AG08396 (cell line): ENCODE measurements around the gene RNU1-4.
"Not testable (repeated sequence)": the region's sequence is repeated elsewhere in the genome, so short reads cannot be mapped to it uniquely, and the experiment has no call there.

Experiments
- DNase-seq: peaks from one replicate; pipeline ENCODE4 v3.0.0; 2012; ENCODE audit warnings: low spot score, mixed read lengths

The RNU1-4 gene

DNA sequence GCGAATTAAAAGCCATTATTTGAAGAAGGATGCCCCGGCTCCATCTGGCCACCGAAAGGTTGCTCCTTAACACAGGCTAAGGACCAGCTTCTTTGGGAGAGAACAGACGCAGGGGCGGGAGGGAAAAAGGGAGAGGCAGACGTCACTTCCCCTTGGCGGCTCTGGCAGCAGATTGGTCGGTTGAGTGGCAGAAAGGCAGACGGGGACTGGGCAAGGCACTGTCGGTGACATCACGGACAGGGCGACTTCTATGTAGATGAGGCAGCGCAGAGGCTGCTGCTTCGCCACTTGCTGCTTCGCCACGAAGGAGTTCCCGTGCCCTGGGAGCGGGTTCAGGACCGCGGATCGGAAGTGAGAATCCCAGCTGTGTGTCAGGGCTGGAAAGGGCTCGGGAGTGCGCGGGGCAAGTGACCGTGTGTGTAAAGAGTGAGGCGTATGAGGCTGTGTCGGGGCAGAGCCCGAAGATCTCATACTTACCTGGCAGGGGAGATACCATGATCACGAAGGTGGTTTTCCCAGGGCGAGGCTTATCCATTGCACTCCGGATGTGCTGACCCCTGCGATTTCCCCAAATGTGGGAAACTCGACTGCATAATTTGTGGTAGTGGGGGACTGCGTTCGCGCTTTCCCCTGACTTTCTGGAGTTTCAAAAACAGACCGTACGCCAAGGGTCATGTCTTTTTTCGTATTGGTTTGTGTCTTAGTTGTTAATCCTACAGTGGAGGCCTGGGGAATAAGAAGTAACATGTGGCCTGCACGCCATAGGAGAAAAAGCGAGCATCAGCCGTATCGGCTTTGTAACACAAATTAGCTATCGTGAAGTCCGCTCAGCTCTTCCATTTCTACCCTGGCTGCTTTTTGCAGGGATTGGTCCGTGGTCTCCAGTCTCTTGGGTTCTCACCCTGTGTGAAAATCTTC is at the start of gene RNU1-4:
TSS of gene RNU1-4 (plus strand) at position 470 of the 918 bp plus-strand sequence.
- DNase-seq, result not testable (repeated sequence)

DNA sequence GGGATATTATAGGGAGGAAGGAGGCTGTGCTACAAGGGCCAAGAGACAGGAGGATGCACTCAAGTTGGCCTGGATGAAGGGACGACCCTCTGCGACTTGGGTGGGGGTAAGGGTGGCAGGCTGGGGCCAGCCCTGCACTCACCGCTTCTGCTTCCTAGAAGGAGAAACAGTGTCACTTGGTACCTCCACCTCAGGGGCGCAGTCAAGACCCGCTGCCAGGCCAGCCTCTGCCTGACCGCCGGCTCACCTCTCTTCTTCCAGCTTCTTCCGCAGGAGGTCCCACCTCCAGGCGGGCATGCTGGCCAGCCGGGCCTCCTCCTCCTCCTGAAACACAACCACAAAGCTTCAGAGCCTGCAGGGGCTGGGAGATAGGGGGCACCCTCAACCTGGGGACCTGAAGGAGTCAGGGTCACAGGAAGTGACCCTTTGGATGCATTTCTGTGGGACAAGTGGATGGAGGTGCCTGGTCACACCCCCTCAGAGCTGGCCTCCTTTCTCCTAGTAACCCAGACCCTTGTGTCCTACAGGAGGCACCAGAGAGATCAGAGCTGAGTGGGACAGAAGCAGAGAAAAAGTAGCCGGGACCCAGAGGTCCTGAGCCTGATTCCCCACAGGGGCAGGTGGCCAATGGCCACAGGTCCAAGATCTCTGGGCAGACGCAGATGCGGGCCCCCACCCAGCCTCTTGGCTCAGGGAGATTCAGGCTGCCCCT is 49.2 kb upstream of the RNU1-4 start:
- not testable (repeated sequence) for DNase-seq

DNA sequence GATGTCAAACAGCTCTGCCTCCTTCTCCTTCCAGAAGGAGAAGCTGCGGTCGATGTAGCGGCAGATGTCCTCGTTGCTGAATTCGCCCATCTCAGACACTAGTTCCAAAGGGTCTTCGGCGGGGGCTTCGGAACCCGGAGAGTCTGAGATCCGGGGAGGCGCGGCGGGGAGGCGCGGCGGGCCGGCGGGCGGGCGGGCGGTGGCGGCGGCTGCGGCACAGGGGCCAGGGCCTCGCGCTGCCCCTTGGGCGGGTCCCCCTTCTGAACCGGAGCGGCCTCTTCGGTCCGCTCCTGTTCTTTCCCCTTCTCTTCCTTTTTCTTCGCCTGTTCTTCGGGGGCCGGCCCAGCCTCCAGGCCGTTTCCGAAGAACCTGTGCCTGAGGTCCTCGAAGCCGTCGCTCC is 48.0 kb upstream of the RNU1-4 start:
- DNase-seq, result not testable (repeated sequence)

DNA sequence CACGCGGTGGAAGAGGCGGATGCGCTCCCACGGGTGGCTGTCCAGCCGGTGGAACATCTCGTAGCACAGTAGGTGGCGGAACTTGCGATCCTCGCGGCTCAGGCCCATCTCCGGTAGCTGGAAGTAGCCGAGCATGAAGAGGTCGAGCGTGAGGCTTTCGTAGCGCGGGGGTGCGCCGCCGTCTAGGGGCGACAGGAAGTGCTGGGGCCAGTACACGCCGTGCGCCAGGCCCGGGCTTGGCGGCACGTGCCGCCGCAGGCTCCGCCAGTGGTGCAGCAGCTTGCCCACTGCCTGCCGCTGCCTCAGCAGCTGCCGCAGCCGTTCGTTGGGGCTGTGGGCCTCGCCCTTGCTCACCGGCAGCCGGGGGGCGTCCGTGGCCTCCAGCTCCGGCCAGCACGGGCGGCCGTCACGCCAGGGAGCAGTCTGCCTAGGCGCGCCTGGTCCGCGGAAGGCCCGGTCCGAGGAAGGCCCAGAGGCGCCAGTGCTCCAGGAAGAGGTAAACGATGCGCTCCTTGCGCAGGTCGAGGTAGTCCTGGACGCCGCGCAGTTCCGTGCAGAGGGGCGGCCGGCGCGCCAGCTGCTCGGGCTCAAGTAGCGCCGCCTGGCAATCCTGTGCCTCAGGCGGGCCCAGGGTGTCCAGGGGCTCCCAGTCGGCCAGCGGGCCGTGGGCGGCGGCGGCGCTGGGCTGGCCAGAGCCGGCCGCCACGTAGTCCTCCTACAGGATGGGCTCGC is 47.4 kb upstream of the RNU1-4 start:
- DNase-seq, result not testable (repeated sequence)

DNA sequence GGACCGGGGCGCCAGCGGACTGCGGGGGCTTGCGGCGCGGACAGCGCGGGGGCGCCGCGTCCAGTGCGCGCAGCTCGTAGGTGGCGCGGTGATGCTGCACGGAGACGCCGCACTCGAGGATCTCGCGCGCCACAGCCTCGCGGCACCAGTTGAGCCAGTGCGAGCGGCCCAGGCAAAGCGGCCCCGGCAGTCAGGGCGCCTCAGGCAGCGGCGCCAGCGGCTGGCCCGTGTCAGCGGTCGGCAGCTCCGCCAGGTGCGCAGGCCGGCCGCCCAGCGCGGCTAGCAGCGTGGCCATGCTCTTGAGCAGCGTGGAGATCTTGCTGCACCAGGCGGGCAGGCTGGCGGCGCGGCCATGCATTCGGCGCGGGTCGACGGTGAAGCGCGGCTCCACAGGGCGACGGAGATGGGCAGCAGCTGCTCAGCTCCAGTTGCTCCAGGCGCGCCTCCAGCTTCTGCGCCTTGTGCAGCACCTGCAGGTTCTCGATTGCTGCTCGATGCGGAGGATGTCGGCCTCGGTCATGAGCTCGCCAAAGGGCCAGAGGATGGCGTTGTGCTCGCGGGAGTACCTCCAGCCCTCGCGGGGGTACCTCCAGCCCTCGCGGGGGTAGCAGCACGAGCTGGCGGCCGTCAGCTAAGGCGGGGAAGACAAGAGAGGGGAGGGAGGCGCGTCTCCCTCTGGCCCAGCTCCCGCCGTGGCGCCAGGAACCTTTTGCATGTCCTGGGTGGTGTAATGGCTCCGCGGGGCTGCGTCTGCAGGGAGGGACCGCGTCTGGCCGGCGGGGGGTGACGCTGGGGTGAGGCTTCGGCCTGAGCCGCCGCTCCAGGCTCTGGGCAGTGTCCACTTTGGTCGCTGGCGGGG is 46.6 kb upstream of the RNU1-4 start:
- not testable (repeated sequence) for DNase-seq

DNA sequence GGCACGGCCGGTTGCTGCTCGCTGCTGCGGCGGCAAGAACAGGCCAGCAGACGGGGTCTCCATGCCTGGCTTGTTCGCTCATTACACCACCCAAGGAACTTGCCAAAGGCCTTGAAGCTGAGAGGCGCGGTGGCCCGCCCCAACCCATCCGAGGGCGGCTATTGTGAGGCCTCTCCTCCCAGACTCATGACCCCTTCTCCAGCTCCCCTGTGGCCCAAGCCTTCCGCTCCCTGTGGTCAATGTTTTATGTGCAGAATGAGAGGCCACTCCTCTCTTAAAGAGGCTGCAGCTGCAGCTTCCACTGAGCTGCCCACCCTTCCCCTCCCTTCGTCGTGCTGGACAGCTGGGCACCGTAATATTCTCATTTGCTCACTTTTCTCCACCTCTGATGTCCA is 46.0 kb upstream of the RNU1-4 start:
- not testable (repeated sequence) for DNase-seq

DNA sequence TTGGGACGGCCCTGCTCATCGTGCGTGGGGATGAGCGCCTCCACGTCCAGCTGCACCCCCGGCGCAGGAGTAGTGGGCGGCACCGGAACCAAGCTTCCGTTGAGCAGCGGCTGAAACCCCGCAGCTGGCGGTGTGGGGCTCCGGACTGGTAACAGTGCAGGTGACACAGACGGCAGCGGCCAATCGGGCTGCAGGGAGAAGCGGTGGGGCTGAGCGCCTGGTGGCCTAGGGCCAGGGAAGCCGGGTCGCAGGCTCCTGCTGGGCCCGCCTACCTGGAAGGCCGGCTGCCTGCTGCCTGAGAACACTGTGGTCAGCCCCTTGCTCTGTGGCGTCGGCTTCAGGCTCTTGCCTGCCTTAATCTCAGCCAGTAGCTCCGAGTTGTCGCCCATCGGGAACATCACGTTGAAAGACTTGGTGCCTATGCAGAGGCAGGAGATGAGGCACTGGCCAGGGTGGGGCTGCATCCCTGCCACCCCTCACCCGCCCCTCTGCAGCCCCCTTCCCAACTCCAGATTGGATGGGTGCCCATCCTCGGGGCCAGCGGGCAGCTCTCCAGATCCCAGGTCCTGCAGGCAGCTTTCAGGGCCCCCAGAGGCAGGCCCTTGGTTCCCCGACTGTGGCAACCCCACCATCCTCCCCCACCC is 43.7 kb upstream of the RNU1-4 start:
- not testable (repeated sequence) for DNase-seq

DNA sequence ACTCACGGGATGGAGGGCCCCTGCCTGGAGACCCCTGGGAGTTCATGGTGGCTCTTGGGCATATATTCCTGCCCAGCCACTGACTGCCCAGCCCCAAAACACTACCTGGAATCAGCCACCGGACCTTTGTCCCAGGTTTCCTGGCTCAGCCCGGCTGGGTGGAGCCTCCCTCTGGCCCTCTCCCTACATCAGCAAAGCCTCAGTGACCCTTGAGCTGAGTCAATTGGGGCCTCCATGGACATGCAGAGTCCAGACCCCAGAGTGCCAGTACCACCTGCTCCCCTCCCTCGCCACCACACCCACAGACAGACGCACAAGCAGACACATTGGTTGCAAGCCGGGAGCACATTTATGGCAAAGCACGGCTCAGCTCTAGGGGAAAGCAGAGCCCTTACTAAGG is 43.2 kb upstream of the RNU1-4 start:
- DNase-seq, result not testable (repeated sequence)

DNA sequence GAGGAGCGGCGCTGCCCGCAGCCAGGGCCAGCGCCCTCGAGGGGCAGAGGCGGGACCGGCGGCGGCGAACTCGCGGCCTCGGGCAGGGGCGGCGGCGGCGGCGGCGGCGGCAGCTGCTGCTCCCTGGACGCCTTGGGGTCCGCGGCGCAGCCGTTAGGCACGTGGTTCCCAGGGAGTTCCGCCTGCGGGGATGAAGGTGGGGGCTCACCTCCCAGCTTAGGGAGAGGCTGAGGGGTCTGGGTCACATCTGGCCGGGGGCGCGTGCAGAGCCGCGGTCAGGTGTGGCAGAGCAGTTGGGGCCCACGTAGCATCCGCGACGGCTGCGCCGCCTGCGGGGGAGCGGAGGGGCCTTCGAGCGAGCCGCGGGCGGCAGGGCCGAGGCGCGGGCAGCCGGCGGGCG is 40.9 kb upstream of the RNU1-4 start:
- DNase-seq, result not testable (repeated sequence)

DNA sequence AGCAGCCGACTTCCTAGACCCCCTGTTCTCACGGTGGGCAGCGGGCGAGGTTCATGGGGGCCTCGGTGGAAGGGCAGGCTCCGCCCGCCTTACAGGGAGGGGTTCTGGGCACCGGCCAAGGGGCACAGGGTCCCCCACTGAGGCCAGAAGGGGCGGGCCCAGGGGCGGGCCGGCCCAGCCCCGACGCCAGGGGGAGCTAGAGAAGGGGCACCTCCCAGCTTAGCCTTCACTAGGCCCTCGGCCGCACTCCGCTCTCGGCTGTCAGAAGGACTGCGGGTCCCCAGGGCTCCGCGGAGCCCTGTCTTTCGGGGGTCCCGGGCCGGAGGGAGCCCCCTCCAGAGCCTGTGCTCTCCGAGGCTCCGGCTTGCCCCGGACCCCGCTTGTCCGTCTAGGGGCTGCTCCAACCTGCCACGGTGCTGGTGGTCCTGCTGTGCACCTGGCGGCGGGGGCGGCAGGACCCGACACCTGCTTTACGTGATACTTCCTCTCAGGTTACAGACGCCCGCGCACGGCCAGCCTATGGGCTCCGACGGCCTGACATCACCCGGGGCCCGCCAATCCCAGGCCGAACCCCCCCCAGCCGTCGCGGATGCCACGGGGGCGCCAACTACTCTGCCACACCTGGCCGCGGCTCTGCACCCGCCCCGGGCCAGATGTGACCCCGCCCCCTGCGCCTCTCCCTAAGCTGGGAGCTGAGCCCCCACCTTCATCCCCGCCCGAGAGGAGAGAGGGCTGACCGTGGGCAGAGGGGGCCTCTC is 40.0 kb upstream of the RNU1-4 start:
- not testable (repeated sequence) for DNase-seq

DNA sequence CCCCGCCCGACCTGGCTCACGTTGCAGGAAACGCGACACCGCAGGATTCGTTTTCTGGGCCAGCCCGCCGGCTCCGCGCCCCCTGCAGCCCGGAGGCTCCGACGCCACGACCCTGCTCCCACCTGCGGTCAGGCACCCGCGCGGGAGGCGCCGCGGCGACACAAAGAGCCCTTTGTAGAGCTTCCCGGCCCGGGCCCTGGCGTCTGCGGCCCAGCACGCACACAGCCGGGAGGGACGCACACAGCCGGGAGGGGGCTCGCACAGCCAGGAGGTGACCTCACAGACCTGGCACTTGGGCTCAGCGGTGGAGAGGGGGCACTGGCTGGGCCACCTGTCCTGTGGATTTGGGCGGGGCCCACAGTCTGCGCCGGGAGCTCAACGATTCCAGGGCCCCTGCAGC is 39.1 kb upstream of the RNU1-4 start:
- DNase-seq, result not testable (repeated sequence)

DNA sequence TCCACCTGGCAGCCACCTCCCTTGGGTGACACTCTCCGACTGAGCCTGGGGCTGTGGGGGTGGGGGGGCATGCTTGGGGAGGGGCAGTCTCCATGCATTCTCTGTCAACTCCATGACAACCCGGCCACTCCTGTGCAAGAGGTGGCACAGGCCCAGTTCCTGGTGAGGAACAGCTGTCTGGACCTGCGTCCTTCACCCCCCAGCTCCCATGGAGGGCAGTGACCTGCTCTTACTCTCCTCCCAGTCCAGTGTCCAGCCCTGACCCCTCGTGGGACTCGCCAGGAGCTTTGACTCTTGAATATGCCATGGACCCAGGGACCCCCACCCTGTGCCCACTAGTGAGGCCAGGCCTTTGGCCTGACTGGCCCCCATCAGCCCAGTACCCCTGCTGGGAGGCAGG is 38.0 kb upstream of the RNU1-4 start:
- not testable (repeated sequence) for DNase-seq

DNA sequence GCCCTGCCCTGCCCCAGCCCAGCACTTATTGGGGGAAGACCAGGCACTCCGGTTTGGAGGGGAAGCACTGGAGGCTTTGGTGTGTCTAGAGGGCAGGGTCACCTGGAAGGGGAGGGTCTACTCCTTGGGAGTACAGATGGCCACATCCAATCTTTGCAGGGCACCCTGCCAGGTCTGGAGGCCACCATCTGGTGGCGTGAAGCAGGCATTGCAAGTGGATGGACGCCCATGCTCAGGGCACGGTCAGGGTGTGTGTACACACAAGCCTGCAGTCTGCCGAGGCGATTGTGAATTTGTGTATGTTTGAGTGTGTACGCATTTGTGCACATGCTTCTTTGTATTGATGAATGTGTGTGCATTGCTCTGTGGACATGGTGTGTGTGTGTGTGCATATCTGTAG is 37.2 kb upstream of the RNU1-4 start:
- not testable (repeated sequence) for DNase-seq

DNA sequence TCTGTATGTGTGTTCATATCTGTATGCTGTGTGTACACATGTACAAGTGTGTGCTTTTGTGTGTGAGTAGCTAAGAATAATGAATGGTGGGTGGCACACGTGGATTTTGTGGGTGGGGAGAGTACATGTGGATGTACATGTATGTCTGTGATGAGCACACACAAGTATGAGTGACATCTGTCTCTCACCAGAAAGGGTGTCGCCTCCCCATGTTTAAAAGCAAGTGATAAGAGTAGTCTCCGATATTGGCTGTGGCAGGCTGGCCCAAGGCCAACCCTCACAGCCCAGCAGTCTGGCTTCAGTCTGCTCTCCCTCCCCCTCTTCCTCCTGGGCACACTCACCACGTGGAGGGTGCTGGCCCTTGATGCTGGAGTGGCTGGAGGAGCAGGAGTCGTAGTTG is 36.7 kb upstream of the RNU1-4 start:
- DNase-seq, result not testable (repeated sequence)

DNA sequence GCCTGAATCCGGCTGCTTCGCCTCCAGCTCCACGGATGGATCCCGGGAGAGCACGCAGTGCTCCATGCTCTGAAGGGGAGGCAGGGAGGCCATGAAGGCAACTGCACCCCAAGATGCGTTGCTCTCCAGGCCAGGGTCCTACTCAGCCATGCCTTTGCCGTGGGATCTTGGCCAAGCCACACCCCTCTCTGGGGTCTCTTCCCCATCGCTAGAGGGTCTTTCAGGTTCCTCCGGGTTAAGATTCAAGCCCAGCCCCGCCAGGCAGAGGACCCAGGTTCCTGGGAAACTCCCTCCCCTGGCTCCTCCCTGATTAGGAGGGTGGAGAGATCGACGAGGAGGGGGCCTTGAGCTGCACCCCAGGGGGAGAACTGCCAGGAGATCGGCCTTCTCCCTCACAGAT is 36.2 kb upstream of the RNU1-4 start:
- DNase-seq, result not testable (repeated sequence)

DNA sequence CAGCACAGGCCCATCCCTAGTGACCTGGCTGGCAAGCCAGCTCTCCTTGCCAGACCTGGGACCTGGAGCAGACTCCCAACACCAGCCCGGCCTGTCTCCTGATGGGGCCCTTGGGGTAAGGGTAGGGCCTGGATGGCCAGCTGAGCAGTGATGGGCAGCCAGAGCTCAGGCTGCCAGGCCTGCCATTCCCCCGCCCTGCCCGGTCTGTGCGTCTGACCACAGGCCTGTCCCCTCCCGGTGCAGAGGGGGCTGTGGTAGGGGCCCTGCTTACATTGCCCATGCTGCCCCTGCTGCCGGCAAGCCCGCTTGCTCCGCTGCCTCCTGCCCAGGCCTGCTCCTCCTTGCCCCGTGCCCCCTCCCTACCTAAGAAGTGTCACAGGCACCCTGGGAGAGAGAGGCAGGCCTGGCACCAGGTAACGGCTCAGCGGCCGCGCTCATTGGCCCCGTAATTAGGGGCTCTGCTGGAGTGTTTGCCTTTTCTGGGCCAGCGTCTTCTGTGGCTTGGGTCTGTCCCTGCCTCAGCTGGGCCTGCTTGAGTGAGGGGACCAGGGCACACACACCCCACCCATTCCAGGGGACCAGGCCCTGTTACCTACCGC is 35.7 kb upstream of the RNU1-4 start:
- not testable (repeated sequence) for DNase-seq

DNA sequence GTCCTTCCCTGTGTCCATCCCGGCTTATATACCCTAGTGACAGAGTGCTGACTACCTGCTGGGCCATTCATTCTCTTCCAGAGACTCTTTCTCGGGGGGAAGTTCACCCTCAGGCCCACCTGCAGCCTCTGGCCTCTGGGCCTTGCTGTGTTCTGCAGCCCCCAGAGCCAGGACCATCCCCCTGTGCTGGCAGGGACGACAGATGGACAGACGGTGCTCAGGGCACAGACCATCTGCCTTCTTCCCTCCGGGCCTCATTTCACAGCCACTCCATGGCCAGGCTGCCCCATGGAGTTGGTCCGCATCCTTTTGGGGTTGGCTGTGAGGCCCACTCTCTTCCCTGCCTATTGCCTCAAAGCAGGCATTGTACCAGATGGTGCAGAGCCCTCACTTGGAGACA is 34.0 kb upstream of the RNU1-4 start:
- DNase-seq, result not testable (repeated sequence)

DNA sequence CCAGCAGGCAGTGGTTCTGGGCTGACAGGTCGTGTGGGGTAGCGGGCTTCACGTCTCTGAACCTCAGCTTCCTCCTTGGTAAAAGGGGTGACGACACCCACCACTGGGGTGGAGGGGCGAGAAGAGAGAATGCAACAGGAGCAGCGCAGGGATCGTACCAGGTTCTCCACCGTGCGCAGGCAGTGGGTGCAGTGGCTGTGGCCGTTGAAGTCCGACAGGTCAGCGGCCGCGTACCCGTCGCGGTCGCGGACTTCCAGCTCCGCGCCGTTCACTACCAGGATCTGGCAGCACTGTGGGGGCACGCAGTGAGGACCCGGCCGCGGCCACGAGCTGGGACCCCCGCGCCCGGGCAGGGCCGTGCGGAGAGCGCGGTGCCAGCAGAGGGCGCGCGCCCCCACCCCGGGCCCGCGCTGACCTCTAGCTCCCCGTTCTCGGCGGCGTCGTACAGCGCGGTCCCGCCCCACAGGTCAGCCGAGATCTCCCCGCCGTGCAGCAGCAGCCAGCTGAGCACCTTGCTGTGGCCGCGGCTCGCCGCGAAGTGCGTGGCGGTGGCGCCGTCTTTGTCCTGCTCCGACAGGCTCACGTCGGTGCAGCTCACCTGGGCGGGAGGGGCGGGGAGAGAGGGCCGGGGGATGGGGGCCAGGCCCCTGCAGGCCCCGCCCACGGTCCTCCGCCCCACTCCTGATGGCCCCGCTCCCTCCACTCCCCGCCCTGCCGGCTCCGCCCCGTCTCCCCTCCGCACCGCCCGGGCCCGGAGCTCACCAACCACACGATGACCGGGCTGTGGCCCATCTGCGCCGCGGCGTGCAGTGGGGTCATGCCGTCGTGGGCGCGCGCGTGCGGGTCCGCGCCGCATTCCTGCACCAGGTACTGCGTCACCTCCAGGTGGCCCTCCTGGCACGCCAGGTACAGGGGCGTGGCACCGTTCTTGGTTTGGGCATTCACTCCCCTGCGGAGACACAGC is 32.9 kb upstream of the RNU1-4 start:
- not testable (repeated sequence) for DNase-seq
